ENCODE measurements around the gene SLC24A3.
"Not testable (repeated sequence)": the region's sequence is repeated elsewhere in the genome, so short reads cannot be mapped to it uniquely, and the experiment has no call there.

The SLC24A3 gene

DNA sequence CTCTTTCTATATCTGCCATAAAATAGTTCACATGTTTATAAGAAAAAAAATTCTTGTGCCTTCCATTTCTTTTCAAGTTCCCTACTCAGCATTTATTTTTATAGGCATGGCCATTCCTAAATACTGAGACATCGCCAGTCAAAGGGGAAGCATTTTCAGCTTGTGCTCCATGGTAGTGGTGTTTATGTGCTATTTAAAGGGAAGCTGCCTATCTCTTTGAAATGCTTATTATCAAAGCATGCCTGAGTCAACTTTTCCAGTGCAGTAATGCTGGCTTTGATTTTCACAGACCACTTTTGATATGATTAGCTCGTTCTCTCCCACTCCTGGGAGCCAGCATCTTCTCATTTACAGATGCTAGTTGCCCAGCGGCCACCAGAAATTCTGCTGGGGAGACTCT is 421.5 kb downstream of the SLC24A3 start:
- no peak for DNase-seq (ENCODE audit: low spot score)

DNA sequence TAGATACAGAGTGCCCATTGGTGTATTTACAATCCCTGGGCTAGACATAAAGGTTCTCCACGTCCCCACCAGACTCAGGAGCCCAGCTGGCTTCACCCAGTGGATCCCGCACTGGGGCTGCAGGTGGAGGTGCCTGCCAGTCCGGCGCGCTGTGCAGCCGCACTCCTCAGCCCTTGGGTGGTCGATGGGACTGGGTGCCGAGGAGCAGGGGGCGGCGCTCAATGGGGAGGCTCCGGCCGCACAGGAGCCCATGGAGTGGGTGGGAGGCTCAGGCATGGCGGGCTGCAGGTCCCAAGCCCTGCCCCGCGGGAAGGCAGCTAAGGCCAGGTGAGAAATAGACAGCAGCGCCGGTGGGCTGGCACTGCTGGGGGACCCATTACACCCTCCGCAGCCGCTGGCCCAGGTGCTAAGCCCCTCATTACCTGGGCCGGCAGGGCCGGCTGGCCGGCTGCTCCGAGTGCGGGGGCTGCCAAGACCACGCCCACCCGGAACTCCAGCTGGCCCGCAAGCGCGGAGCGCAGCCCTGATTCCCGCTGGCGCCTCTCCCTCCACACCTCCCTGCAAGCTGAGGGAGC is 427.1 kb downstream of the SLC24A3 start:
- DNase-seq (ENCODE audit: low spot score): not testable (repeated sequence)

DNA sequence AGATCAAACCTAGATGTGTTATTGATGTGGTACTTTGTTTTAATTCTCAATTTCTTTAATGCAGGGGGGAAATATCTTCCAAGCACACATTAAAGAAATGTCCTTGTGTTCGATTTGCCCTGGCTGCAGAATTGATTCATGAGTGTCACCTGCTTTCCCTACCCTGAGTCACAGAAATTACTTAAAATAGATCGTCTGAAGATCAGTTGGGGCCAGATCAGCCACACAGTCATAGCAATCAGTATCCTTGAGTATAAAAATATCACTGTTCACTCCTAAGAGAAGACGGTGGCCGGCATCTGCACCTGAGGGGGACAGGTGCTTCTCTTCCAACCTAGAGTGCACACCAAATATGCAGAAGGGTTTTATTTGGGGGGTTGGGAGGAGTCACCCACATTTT is 430.4 kb downstream of the SLC24A3 start:
- no peak for DNase-seq (ENCODE audit: low spot score)

DNA sequence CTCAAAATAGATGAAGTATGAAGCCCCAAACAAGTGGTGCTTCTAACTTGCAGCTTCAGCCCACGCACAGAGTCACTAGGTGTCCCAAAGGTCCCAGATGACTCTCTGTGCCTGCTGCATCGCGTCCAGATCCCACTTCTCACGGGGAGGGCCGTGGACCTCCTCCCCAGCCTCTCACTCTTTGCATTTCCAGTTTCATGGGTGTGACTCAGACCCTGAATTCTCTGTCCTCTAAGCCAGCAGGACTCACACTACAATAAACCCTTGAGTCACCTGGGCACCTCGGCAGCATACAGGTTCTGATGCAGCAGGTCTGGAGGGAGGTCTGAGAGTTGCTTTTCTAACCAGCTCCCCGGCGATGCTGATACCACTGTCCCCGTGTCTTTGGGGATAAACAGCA is 431.6 kb downstream of the SLC24A3 start:
- no peak for DNase-seq (ENCODE audit: low spot score)

DNA sequence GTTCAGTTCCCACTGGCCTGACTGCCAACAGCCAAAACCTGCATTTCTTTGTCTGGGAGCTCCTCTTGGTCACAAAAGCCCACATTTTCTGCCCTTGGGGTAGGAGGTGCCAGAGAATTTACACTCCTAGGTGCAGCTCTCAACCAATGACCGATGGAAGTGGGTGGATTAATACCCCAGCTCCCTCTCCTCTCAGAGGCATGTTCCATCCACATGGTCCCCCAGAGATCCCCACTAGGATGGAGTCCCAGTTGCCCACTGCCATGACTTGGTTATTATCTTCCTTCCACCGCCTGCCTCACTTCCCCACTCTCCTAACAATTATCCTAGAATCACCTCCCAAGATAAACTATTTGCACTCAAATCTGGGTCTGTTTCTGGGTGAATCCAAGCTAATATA is 434.5 kb downstream of the SLC24A3 start:
- no peak for DNase-seq (ENCODE audit: low spot score)

DNA sequence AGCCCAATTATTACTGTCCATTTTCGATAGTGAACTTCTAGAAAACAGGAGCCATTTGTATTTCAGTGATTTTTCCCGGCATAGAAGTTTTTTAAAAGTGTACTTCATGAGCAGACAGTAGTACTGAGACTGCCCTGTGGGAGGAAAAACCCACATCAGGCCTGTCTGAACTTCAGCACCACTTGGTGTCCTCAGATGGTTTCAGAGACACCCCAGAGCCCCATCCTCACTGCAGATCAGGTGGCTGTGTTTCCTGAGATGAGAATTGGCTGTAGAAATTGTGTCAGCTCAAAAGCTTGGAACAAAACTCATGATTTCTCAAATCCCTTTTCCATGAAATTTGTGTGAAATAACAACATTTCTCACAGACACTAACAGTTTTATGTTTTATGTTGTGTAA is 435.6 kb downstream of the SLC24A3 start:
- peak; percentile 24 for DNase-seq (ENCODE audit: low spot score)

DNA sequence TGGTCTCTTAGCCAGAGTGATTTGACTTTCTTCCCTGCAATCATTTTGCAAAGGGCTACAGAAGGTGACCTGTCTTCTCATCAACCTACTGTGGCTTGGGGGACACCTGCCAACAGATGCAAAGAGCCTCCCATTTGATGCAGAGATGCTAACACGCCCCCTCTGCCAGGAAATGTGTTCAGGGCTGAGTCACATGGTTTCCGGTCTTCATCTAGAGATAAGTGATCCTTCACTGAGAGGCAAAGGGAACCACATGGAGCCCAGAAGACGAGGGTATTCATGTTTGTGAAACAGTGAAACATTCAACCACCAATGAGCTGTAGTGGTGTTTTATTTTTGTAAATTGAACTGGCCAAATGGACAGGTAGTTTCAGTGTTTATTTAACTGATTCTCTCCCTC is 436.6 kb downstream of the SLC24A3 start:
- no peak for DNase-seq (ENCODE audit: low spot score)

DNA sequence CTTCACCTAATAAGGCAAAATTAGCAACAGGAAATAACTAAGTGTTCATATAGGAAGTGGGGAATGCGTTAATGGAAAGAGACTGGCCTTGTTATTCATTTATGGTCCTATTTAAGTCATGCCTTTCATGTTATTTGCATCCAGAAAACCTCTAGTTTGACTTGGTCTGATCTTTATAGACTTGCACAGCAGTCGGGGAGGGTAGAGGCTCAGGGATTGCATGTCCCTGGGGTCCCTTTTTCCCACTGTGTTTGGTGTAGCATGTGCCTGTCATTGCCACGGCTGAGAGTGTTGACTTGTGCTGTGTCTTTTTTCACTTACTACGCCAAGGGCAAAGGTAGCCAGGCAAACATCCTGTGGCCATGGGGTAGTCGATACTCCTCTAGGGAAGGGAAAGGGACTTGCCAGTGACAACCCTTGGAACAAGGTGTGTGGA is 440.2 kb downstream of the SLC24A3 start:
- no peak for DNase-seq (ENCODE audit: low spot score)

DNA sequence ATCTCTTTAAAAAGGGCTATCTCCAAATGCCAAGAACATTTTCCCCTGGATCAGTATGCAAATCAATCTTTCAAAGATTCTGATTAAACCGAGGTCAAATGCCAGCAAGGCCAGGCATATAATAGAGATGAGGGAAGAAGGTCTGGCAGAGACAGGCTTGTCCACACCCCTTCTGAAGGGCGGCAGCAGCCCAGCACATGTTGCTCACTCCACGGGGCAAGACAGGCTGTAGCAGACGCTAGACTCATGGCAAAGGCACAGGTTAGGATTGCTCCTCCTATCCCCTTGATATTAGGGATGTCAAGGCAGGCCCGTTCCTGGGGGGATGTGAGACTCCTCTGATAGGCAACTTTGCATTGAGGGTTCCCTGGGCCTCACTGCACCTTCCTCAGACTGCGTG is 440.9 kb downstream of the SLC24A3 start:
- DNase-seq (ENCODE audit: low spot score): no peak

DNA sequence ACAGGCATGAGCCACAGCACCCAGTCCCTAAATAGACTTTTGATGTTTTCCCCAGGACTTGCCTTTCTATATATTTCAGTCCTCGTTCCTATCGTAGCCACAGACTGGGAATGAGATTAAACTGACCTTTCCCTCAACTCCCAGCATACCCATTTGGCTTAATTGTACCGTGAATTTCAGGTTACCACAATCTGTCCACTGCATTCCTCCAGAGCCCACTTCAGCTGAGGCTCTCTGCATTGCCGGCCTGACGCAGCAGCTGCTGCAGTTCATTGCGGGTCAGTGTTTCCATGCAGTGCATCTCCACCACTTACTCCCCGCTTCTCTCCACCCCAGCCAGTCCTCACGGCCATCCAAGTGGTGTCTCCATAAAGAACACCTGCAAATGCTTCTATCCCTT is 442.5 kb downstream of the SLC24A3 start:
- no peak for DNase-seq (ENCODE audit: low spot score)

DNA sequence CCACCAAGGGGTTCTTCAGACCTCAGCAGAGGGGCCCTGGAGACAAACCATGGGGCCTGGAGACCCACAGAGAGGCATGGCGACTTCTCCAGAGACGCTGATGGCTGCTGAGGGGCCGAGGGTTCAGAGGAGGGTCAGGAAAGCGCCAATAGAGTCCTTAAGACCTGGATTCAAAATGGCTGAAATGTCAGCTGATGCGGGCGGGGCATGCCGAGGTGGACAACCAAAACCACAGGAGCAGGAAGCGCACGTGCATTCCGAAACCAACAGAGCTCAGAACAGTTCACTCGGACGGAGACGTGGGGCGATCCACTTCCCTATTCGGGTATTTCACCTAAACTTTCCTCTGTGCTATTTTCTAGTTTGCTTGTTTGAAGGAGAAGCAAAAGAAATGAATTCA is 445.7 kb downstream of the SLC24A3 start:
- DNase-seq (ENCODE audit: low spot score): no peak

DNA sequence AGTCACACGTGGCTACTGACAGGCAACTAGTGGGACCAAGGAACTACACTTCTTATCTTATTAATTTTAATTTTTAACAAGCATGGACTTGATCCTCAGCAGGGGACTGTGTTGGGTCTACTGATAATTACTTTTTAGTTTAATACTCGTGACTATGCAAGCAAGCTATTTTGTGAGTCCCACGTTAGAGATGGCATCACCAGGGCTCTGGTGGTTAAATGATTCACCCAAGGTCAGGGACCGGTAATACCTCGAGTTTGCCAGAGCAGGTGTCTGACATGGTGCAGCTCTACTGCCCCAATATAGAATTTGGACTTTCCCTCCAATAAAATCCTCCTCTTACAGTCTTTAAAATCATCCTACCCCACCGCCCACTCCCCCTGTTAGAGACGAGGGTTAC is 447.0 kb downstream of the SLC24A3 start:
- DNase-seq (ENCODE audit: low spot score): no peak

DNA sequence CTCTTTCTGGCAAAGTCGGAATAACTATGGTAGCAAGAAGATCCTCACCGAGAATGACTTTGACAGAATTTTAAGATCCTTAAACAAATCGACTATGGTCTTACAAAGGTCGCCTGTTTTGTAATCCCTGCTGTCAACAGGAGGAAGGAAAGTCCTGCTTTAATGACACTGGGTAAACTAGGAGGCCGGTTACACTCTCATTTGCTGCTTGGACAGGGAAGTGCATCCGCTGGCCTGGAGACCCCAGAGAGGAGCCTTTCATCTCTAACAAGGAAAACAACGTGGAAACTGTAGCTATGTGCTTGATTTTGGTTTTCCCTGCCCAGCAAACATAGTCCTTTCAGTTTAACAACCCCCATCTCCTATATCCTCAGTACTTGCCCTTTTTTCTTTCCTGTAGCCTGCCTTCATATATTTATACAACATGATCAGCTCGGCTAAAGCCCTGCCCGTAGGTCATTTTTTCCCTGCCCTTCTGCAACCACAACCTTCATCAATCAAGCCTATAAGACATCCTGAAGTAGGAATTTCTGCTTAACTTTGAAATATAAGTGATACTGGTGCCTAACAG is 448.5 kb downstream of the SLC24A3 start:
- no peak for DNase-seq (ENCODE audit: low spot score)

DNA sequence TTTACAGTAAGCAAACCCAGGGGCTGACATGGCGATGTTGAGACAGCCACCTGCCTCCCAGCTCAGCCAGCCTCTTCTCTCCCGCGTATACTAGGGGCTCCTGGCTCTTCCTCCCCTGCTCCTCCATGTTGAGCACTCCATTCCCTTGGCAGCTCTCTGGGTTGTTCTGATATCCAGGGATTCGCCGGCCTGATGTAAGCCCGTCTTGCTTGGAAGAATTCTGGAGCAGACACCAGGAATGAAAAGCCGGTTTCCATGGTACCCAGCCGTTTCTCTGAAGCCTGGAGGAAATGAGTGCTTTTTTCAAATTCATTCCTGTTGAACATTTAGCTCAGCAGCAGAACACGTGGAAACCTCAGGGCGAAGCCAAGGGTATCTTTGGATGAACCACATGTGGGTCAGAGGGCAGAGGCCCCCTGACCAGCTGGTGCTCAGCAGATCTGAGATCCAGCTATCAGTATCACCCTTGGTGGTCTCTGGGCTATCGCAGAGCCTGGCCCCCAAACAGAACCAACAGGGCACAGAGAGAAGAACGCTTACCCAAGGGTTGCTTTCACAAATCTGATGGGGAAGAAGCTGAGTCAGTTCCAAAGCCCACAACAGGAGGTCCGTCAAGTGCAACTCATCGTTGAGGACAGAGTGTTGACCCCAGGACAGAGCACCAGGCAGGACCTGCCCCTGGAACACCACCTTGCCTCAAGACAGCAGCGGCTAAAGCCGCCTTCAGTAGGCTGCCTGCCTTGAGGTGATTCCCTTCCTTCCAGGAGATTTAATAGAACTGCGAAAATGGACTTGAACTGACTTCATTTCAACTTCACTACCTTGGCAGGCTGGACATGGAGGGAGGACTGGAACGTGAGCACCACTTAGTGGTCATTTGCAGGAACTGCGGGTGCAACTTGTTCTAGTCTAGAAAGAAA is 449.5 kb downstream of the SLC24A3 start:
- DNase-seq (ENCODE audit: low spot score): peak; percentile 76

DNA sequence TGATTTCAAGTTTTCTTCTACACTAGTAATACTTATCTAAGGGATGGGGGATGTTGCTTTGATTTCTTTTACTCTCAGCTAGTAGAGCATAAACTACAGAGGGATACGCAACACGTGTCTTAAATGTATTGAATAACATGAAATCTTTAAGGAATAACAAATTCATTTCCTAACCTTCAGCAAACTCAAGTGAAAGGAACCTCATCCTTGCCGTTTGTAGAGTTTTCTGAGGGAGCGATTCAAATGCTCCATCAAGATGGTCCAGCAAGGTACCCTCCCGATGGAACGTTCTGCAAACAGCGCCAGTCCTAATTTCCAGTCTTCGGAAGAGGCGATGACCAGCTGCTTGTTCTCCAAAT is 450.2 kb downstream of the SLC24A3 start:
- DNase-seq (ENCODE audit: low spot score): no peak

DNA sequence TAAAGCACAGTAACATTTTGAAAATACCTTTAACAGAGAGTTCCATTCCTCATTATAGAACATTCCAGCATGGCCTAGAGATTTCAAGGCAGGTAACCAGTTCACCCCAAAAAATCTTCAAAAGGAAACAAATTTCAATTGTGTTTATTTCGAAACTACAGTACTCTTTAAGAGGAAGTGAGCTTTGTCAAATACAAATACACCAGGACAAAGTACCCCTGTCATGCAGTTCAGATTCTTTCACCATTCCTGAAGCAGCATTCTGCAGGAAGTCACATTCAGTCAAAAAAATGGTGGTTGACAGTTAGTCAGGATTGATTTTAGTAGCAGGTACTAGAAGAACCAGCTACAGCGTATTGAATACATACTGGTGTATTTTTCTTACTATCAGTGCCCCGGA is 456.0 kb downstream of the SLC24A3 start:
- DNase-seq (ENCODE audit: low spot score): no peak

DNA sequence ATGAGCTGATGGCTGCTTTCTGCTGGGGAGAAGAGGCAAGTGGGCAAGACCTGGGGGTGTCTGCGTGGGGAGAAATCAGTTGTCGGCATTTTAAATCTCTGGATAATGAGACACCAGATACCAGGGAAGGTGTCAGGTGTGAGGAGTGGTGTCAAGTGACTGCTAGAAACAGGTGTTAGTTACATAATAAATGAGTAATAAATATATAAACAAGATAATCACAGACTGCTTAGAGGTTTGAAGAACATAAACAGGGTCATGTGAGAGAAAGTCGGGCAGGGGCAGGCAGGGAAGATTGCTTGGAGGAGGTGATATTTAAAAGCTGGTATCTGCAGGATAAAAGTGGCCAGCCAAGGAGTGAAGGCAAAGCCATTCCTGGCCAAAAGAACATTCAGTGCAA is 458.4 kb downstream of the SLC24A3 start:
- DNase-seq (ENCODE audit: low spot score): no peak

DNA sequence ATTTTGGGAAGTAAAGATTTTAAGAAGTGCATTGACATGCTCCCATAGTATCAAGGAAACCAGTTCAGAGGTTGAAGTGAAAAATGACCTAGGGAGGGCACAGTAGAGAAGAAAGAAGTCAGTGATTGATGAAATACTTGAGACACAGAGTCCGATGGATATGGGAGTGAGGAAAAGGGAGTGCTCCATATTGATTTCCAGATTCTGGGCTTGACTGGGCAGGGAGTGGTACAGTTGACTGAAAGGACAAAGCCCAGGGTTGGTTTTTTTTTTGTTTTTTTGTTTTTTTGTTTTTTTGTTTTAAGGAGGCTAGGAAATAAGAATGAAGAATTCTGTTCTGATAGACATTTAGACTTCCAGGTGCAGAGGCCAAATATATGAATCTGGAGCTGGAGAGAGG is 458.9 kb downstream of the SLC24A3 start:
- no peak for DNase-seq (ENCODE audit: low spot score)

DNA sequence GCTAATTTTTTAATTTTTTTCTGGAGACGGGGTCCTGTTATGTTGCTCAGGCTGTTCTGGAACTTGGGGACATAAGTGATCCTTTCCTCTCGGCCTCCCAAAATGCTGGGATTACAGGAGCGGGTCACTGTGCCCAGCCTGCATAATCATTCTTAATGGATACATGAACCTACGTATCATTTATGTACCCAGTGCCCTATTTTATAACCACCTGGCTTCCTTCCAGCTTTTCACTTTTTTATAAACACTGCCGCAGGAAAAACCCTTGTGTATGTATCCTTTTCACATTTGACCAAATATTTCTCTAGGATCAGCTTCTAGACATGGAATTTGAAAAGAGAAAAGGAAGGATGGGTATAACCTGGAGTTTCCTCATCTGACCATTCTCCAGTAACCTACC is 460.1 kb downstream of the SLC24A3 start:
- no peak for DNase-seq (ENCODE audit: low spot score)

DNA sequence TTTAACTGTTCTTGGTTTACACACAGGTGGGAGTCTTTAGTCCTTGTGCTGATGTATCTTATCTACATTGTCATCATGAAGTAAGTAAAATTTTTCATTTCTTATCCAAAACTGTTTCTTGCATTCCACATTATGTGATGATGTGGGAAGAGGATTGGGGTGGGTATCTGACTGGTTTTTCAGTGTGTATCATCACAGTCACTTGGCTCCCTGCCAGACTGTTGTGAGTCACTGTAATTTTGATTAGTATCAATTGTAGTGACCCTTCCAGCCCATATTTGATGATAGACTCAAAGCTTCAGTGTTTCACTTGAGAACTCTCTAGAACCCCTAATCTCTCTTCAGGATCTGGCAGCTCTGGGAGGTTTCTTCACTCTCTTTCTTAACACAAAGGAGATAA is 461.1 kb downstream of the SLC24A3 start:
- no peak for DNase-seq (ENCODE audit: low spot score)

DNA sequence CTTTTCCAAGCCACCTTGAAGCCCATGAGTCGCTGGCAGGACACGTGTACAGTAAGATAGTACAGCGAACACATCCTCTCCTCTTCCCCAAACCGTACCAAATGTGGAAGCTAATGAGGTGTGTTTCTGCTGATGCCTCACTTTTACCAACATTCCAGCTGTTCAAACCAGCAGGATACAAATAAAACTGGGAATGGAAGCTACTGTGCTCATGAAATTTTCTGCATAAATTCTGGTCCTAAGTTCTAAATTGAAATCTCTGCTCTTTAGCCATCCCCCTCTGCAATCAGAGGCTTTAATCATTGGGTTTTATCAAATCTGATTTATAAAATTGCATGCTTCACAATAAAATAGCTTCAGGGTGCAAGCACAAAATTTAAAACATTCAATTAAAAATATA is 463.8 kb downstream of the SLC24A3 start:
- no peak for DNase-seq (ENCODE audit: low spot score)

DNA sequence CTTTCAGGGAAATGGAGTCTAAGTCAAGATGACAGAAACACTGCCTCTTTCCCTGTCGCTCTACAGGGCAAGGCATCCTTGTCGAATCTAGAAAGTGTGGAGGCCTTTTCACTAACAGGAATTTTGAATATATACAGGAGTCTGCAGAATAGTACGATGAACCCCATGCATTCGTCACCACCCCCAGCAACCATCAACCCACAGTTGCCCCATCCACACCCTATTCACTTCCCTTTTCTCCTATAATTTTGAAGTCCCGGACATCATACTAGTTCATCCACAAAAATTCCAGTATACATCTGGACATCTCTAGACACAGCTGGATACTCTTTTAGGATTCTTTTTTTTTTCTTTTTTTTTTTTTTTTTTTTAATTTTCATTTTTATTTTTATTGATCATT is 464.9 kb downstream of the SLC24A3 start:
- no peak for DNase-seq (ENCODE audit: low spot score)

DNA sequence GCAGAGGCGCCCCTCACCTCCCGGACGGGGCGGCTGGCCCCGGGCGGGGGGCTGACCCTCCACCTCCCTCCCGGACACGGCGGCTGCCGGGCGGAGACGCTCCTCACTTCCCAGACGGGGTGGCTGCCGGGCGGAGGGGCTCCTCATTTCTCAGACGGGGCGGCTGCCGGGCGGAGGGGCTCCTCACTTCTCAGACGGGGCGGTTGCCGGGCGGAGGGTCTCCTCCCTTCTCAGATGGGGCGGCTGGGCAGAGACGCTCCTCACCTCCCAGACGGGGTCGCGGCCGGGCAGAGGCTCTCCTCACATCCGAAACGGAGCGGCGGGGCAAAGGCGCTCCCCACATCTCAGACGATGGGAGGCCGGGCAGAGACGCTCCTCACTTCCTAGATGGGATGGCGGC is 466.1 kb downstream of the SLC24A3 start:
- not testable (repeated sequence) for DNase-seq (ENCODE audit: low spot score)
